OCI-LY3 (cell line): ENCODE results near the gene P2RX6.

Source experiments
- CTCF ChIP-seq: fragments of 200-600, 300-600 bp; sonication (generic); IDR thresholded peaks from 2 replicates; pipeline ENCODE4 v1.5.1; 2014; ENCODE audit warnings: antibody characterized with exemption, low read length, low read depth
- EZH2phosphoT487 ChIP-seq: fragments of 200-600 bp; shearing (Covaris generic); IDR thresholded peaks from 2 replicates; pipeline ENCODE4 v1.6.1; 2018; ENCODE audit warnings: antibody characterized with exemption, mixed run types, low read depth

GRCh38 chr22:21044931-21045584 is 30.1 kb downstream of the P2RX6 start:
- no peak for TF ChIP-seq CTCF
- TF ChIP-seq EZH2phosphoT487: no peak
